Kidney glomerular epithelial cell (primary cell): ENCODE data around the gene NR5A1.

ENCODE experiments used
- DNase-seq: peaks from one replicate; lab custom pipeline; 2025; lab: John Stamatoyannopoulos, UW

NR5A1 gene

DNA sequence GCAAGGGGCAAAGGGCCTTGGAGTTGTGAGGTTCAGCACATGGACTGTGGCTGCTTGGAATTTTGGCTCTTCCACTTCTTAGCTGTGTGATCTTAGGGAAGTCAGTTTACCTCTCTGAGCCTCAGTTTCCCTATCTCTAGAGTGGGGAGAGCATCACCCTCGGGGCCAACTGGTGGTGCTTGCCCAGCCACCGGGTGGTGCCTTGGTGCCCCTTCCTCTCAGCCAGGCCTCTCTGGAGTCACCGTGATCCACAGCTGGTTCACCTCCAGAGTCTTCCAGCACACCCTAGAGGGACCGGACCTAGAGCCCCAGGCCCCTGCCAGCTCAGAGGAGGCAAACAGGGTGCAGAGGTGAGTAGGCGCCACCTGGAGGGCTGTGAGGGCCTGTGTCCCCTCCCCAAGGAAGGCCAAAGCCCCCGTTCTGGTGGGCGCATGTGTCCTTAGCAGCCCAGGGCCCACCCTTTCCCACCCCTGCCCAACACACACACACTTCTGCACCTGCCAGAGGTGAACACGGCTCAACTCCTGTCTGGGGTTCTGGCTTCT is 49.2 kb downstream of the NR5A1 start:
- no peak for DNase-seq

DNA sequence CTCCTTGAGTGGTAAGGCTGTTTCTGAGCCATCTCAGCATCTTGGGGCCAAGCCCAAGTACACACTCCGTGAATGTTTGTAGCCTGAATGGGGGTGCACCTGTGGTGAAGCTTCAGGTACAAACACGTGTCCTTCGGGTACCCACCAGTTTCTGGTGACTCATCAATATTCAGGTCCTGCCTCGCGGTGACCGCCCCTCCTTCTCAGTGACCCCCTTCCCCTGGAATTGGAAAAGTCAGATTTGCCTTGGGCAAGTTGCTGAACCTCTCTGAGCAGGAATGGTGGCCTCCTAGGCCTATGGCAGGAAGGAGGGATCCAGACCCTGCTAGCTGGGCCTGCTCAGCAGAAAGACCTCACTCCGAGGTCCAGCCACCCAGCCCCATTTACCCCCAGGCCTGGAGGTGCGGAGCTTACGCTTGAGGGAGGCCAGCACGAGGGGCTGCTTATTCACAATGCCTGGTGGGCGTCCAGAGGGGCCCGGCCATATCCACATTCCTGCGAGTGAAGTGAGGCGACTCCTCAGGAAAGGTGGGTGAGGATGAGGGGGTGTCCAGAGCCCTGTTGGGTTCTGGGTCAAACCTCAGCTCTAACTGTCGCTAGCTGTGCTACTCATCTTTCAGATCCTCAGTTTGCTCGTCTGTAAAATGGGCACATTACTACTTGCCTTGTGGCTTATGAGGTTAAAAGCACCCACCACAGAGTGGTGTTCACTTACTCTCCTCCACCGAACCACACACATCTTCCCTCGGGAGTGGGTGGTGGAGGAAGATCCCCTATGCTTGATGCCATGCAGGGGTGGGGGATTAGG is 49.9 kb downstream of the NR5A1 start:
- DNase-seq = no peak

DNA sequence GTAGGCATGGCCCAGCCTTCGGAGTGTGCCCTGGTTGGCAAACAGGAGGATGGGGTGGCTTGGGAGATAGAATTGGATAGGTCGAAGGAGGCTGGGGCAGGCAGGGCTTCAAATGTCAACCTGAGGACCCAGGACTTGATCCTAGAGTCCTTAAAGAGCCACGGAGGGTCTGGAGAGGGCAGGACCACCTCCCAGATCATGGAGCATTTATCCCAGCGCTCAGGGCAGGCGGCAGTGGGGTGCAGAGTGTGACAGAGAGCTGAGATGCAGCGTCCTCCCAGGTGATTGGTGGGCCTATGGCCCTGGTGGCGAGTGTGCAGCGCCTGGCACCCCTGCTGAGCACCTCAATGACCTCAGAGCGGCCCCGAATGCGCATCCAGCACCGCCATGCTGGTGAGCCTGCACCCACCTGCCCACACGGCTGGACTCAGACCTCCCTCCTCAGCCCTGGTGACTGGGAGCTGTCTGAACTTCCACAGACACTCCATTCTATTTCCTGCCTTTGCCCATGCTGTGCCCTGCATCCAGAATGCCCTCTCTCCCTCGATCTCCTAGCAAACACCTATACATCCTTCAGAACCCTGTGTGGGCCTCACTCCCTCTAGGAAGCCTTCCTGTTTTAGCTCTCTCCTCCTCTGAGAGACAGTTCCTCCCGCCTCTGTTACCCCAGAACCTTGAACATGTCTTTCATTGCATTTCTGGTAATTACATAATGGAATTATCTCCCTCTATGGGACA is 50.7 kb downstream of the NR5A1 start:
- no peak for DNase-seq

DNA sequence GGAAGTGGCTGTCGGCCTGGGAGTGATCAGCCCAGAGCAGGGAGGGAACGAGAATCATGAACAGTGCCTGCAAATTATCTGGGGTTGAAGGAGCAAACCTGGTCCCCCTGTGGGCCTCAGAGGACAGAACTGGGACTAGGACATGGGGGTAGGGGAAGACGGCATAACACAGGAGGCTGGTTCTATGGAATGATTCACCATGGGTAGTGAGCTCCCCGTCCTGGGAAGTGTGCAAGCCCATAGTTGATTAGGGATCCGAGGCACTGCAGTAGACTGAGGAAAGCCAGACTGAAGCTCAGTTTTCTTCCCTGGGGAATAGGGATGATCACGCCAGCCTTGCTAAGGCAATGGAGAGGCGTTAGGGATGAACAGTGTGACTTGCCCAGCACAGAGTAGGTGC is 51.4 kb downstream of the NR5A1 start:
- DNase-seq = no peak

DNA sequence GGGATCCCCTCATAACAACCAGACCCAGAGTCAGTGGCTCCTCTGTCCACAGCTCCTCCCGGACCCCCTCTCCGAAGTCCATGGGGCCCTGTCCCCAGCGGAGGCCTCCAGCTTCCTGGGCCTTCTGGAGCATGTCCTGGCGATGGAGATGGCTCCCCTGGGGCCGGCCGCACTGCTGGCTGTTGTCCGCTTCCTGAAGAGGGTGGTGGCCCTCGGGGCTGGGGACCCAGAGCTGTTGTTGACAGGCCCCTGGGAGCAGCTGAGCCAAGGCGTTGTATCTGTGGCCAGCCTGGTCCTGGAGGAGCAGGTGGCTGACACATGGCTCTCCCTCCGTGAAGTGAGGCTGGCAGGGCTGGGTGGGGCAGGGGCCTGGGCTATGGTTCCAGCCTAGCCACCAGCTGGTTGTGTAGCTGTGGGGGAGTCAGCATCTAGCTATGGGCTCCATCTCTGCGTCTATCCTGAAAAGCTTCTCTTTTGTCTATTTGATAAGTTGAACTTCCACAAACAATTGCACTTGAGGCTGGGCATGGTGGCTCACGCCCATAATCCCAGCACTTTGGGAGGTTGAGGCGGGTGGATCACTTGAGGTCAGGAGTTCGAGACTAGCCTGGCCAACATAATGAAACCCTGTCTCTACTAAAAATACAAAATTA is 52.3 kb downstream of the NR5A1 start:
- no peak for DNase-seq

DNA sequence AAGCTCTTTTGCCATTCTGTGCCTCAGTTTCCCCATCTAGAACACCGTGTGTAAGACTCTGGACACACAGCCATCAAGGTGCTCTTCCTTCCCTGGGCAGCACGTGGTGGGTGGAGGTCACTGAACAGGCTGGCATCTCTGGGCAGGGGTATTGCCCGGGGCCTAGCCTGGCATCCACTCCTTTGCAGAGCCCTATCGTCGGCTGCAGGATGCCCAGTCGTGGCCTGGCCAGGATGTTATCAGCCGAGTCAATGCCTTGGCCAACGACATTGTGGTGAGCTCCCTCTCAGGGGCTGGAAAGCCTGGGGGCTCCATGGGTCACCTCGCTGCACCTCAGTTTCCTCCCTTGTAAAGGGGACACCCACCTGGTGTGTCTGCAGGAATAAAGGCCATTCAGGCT is 52.9 kb downstream of the NR5A1 start:
- no peak for DNase-seq

DNA sequence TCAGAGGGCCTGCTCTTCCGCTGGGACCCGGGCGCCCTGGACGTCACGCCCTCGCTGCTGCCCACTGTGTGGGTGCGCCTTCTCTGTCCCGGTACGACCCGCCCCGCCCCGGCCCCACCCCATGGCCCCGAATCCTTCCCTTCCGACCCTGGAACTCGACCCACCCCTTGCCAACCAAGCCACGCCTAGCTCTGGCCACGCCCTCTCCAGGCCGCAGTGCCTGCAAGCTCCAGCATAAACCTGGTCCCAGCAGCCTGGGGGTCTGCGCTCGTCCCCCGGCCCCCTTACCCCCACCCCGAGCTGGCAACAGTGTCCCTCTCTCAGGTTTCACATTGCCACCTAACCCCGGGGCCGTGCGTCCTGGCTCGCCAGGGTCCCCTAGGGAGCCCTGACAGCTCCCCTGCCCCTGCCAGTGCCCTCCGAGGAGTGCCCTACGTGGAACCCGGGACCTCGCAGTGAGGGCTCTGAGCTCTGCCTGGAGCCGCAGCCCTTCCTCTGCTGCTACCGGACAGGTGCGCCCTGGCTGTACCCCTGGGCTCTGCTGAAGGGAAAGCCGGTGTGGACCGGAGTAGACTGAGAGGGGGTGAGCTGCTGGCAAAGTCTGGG is 53.5 kb downstream of the NR5A1 start:
- no peak for DNase-seq

DNA sequence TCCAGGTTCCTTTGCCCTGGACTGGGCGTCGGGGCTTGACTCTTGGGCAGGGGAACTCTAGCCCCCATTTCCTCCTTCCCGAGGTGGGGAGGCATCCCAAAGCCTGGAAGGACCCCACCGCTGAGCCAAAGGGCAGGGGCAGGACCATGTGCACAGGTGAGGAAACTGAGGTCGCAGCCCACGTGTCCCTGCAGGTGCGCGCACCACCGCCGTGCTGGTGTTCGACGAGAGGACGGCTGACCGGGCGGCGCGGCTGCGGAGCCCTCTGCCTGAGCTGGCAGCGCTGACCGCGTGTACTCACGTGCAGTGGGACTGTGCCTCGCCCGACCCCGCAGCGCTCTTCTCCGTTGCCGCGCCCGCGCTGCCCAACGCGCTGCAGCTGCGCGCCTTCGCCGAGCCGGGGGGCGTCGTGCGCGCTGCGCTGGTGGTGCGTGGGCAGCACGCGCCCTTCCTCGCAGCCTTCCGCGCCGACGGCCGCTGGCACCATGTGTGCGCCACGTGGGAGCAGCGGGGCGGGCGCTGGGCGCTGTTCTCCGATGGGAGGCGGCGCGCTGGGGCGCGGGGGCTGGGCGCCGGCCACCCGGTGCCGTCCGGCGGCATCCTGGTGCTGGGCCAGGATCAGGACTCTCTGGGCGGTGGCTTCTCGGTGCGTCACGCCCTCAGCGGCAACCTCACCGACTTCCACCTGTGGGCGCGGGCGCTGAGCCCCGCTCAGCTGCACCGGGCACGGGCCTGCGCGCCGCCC is 54.2 kb downstream of the NR5A1 start:
- no peak for DNase-seq

DNA sequence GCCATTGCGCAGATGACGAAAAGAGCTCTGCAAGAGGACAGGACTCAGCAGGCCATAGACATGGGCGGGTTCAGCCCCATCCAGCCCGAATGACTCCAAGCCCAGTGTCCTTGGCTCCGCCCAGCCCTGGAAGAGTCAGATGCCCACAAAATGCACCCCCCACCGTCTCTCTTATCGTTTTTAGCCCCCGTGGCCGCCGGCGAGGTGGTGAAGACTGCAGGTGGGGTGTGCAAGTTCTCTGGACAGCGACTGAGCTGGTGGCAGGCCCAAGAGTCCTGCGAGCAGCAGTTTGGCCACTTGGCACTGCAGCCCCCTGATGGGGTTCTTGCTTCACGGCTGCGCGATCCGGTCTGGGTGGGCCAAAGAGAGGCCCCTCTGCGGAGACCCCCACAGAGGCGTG is 54.9 kb downstream of the NR5A1 start:
- DNase-seq = no peak

DNA sequence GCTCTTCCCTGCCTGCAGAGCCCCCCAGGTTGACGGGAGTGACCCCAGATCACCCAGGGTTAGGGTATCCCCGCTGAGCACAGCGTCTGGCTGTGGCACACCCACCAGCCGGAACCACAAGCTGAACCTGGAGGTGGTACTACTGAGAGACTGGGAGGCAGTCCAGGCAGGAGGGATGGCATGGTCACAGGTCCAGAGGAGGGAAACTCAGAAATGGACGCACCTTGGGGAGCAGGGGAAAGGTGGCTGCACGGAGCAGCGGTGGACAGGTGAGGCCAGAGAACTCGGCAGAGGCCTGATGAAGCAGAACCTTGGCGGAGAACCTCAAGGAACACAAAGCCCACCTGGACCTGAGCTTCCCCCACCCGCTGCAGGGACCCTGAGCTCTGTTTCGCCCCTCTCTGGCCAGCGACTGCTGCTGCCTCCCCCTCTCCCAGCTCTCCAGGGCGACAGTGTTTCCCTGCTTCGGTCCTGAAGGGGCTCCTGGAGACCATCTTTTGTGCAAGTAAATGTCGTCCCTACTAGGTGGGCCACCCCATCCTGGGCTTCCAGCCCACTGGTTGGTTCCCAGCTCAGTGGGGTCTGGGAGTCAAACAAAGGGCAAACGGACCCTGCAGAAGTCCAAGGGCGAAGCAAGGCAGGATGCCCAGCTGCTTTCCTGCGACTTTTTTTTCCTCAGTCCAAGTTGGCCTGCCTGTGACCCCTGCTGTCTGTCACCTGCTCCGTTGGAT is 56.1 kb downstream of the NR5A1 start:
- no peak for DNase-seq

DNA sequence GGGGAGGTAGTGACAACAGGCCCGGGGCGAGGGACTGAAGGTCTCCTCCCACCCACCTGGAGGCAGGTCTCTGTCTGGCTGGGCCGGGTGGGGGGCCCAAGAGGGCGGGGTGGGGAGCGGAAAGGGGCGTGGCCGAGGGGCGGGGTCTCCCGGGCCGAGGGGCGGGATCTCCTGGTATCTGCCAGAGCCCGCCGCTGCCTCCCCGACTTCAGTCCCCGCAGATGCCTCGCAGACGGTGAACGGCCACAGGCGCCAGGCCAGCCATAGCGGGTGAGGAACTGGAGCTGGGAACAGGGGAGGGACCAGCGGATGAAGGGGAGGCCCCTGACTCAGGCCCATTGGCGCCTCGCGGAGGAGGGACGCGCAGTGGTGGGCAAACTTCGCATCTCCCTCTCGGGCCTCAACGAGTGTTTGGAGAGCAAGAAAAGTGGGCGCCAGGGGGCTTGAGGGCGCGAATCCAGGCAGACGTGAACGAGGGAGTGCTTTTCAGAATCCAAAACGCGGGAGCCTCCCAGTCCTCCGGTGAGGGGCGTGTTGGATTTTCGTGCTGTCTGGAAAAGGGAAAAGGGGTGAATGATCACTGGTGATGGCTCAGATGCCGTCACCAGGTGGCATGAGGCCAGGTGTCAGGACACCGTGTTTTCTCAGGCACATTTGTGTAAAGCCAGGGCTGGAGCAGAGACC is 56.8 kb downstream of the NR5A1 start, which contains the start of gene ADGRD2:
ADGRD2 (plus strand) TSS at position 211 of the 684 bp plus-strand sequence. CDS start 1,216 bp downstream, outside the sequence.
- DNase-seq = no peak

DNA sequence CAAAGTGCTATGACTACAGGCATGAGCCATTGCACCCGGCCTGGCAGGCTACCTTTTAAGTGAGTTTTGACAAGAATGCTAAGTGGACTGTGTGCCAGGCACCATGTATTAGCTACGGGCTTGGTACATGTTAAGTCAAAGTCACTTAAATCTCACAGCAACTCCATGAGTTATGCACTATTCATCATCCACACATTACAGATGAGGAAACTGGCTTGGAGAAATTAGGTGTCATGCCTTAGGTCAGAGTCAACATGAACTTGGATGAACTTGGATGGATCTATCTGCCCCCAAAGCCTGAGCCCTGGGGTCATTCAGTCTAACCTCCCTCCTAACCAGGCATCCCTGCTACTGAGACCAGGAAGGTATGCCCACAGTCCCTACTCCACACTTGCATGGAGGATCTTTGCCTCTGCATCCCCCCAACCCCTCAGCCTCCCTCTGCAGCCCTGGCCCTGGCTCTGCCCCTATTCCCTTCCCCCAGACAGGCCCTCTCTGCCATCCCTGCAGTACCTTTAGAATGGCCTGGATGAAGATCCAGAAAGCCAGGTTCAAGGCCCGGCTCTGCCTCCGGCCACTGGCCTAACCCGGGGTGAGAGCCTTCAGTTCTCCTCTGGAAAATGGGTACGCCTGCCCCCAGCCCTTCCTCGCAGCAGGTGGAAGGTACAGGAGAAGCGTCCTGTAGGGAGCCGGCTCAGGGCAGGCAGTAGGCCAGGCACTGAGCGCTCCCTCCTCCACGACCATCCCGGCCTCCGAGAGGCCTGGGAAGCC is 57.6 kb downstream of the NR5A1 start:
- DNase-seq = no peak

DNA sequence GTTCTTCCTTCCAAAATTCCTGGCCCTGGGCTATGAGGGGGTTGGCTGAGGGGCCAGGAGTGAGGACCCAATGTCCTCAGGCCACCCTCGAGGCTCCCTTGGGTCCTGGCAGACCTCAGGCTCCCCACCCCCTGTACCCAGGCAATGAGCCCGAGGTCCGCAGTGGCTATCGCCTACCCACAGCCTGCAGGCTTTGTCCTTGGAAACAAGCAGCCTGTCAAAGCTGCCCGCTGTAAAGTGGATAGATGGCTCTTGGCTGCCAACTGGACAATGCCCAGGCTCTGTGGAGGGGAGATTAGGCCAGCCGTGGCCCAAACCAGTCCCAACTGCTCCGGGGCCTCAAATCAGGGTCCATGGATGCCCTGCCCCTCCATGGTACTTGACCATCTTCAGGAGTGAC is 59.2 kb downstream of the NR5A1 start:
- no peak for DNase-seq

DNA sequence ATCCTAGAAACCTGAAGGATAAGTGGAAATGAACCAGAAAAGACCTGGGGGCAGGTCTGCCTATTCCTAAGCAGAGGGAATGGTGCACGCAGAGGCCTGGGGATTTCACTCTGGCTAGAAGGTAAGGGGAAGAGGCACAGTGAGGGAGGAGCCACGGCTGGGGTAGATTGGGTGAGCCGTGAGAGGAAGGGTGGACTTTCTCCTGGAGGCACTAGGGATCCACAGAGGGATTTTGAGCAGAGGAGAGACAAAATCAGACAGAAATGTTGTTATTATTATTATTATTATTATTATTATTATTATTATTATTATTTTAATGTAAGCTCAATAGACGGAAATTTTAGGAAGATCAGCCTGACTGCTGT is 59.9 kb downstream of the NR5A1 start:
- no peak for DNase-seq

DNA sequence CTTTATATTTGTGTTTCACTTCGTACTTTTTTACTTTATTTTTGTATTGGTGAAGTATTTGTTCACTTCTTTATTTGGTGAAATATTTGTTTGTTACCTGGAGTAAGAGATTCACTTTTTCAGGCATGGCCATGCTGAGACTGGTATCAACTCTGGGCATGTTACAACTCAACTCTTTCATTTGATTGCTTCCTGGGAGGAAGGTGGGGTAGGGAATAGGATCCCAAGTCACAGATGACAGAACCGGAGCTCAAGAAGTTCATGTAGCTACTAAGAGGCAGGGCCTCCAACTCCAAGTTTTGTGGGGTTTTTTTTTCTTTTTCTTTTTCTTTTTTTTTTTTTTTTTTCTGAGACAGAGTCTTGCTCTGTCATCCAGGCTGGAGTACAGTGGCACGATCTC is 63.0 kb downstream of the NR5A1 start:
- no peak for DNase-seq

DNA sequence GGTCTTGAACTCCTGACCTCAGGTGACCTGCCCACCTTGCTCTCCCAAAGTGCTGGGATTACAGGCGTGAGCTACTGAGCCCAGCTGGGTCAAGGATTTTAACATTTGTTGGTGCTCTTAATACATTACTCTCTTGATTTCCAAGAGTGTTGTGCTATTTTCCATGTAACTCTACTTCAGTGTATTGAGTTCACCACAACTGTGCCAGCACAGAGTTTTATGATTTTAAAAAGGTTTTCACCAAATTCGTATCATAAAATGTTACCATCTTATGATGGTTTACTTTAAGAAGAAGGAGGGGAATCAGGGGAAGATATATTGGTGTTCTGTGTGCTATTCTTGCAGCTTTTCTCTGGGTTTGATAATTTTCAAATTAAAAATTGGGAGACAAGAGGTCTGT is 63.6 kb downstream of the NR5A1 start:
- no peak for DNase-seq

DNA sequence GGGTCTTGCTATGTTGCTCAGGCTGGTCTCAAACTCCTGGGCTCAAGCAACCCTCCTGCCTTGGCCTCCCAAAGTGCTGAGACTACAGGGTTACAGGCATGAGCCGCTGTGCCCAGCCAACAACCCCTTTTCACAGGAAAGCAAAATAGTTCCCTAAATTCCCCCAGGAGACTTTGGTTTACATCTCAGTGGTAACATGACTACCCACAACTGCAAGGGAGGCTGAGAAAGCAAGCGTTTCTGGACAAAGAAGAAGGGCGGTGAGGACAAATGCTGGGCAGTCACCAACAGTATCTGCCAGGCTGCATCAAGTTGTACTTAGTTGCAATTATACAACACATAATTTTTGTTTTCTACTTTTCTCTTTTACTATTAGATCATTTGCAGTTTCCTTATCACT is 64.4 kb downstream of the NR5A1 start:
- no peak for DNase-seq

DNA sequence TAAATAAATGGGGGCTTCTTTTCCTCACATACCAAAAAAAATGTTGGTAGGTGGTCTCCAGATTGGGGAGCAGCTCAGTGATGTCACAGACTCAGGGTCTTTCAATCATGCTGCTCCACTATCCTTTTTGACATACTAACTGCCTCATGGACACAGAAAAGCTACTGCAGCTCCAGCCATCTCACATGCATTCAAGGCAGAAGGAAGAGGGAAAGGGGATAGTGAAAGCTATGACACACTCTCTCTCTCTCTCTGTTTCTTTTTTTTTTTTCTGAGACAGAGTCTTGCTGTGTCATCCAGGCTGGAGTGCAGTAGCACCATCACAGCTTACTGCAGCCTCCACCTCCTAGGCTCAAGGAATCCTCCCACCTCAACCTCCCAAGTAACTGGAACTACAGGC is 64.8 kb downstream of the NR5A1 start:
- DNase-seq = no peak

DNA sequence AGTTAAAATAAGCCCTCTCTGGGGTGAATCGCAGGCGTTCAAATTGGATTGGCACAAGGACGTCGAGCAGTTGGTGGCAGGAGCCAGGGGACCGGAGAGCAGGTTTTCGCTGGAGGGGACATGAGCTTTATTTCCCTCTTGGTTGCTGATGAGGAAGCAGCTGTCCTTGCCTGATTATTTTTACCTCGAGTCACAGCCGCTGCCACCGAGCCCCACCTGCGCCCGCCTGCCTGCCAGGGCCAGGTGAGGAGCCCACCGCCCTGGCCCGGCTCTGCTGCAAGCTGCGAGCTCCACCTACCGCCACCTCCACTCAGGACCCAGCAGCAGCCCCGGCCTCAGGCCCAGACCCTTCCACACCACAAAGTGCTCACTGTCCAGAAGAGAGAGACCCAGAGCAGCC is 65.9 kb downstream of the NR5A1 start:
- DNase-seq = no peak

DNA sequence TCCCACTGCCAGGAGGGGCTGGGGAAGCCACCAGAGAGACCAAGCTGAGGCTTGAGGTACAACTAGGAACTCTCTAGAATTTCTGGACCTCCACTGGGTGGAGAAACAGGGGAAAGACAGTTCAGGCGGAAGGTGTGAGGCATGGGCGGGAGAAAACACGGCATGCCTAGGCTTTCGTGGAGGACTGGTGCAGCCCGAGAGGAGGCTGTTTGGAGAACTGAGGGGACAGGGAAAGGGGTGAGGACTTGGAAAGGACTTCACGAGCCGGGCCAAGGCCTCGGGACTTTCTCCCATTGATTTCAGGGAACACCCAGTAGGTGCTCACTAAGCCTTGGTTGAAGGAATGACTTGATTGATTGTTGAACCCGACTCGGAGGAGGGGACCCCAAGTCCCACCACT is 66.4 kb downstream of the NR5A1 start:
- no peak for DNase-seq
